ENCODE data around the gene ALDH1A3.

Gene ALDH1A3

DNA sequence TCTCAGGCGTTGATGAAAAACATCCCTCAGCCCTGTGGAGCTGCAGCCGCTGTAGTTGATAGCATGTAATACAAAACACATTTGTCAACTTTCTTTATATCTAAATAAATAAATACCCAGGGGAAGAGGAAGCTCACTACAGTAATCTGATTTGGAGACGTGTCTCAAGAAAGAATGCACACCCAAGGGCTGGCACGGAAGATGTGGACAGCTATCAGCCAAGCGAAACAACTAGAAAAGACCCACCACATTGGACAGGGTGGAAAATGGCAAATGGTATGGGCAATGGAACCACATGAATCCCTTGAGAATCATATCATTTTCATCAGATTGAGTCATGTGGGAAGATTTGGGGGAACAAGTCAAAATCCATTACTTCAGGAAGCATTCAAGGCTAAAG lies 43.1 kb upstream of the ALDH1A3 start:
- no peak overlapping the region for H3K4me3 ChIP-seq (ENCODE audit: control insufficient read depth, low read depth, low read length)
- TF ChIP-seq CTCF (conservative IDR thresholded peaks at IDR 0.05; ENCODE audit: control insufficient read depth, insufficient read depth, low read depth, low read length), result no peak
- DNase-seq (ENCODE audit: low read depth), result no peak

GRCh38 chr15:100841426-100841825 lies 38.2 kb upstream of the ALDH1A3 start:
- TF ChIP-seq CTCF (conservative IDR thresholded peaks at IDR 0.05; ENCODE audit: control insufficient read depth, insufficient read depth, low read depth, low read length), result no peak
- H3K4me3 ChIP-seq (ENCODE audit: control insufficient read depth, low read depth, low read length), result no peak overlapping the region
- no peak for DNase-seq (ENCODE audit: low read depth)

DNA sequence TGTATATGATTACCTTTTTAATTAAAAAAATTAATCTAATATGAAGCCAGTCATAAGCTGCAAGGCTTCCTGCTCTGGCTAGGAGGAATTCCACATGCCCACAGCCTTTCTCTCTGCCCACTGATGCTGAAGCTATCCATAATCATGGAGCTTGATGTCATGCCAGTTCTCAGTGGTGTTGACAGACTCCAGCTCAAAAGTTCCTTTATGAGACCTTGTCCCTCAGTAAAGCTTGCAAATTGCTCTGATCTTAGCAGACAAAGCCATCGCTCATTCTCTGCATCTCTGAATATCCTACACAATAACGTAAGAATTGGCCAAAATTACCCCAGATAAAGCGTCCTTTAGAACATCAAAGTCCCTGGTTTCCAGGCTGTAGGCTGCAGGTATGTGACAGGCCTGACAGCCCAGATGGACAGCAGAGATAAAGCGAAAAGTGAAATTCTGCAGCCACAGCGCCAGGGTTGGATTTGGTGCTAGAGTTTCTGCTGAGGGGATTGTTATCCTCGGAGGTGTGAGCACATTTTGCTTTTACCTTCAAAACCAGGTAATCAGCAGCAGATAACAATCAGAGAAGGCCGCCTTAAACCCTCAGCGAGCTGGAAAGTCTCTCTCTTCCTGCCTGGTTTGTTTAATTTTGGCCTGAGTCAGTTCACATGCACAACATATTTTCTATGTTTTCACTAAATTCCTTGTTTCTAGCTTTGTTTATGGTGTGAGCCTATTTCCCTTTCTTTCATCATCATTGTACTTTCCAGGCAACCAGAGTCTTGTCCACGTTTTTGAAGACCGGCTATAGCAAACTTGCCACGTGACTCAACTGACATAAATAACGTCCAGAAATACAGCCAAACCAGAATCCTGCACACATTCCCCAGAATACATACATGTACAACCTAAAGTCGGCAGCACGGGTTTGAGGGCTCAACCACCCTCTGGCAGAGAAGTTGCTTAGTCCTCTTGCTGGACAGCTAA lies 36.6 kb upstream of the ALDH1A3 start:
- TF ChIP-seq CTCF (conservative IDR thresholded peaks at IDR 0.05; ENCODE audit: control insufficient read depth, insufficient read depth, low read depth, low read length), result no peak
- DNase-seq (ENCODE audit: low read depth), result peak; percentile 14
- no peak overlapping the region for H3K4me3 ChIP-seq (ENCODE audit: control insufficient read depth, low read depth, low read length)

GRCh38 chr15:100844167-100844566 lies 35.5 kb upstream of the ALDH1A3 start:
- H3K4me3 ChIP-seq (ENCODE audit: control insufficient read depth, low read depth, low read length), result no peak overlapping the region
- no peak for DNase-seq (ENCODE audit: low read depth)
- no peak for TF ChIP-seq CTCF (conservative IDR thresholded peaks at IDR 0.05; ENCODE audit: control insufficient read depth, insufficient read depth, low read depth, low read length)

DNA sequence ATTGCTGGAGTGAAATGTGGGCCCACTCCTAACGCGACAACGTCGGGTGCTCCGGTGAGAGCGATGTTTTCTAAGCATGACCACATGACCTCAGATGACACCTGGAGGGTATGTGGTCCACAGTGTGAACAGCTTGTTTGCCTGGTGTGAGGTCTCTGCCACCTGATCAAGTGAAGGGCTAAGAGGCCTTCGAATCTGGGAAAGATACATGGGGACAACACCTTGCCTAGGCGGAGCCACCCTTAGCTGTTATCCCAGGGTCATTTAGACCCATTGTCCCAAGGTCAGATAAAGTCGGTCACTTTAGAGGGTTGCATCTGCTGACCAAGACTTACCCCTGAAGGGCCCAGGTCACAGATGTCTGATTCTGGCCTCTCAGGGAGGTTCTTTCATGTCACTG lies 34.9 kb upstream of the ALDH1A3 start:
- no peak overlapping the region for H3K4me3 ChIP-seq (ENCODE audit: control insufficient read depth, low read depth, low read length)
- TF ChIP-seq CTCF (conservative IDR thresholded peaks at IDR 0.05; ENCODE audit: control insufficient read depth, insufficient read depth, low read depth, low read length), result no peak
- DNase-seq (ENCODE audit: low read depth), result no peak

- no peak for DNase-seq (ENCODE audit: low read depth)
- no peak for TF ChIP-seq CTCF (conservative IDR thresholded peaks at IDR 0.05; ENCODE audit: control insufficient read depth, insufficient read depth, low read depth, low read length)
- no peak overlapping the region for H3K4me3 ChIP-seq (ENCODE audit: control insufficient read depth, low read depth, low read length)
These were observed 32.4 kb upstream of the ALDH1A3 start for GRCh38 chr15:100847194-100847593.
